ENCODE results near the gene ZNF595. TPM values are rescaled to one million over a fixed set of nuclear protein-coding genes. Genes with fewer than 3 reads are reported as not detected.
A peak's percentile ranks its signal among the peaks of the same experiment; 100 is the strongest.
"Not testable (repeated sequence)": the region's sequence is repeated elsewhere in the genome, so short reads cannot be mapped to it uniquely, and the experiment has no call there.

ZNF595 gene
- total RNA-seq, 6 experiments from 2014 or later, result 5.2 to 9.3 (median 7.0) TPM

DNA sequence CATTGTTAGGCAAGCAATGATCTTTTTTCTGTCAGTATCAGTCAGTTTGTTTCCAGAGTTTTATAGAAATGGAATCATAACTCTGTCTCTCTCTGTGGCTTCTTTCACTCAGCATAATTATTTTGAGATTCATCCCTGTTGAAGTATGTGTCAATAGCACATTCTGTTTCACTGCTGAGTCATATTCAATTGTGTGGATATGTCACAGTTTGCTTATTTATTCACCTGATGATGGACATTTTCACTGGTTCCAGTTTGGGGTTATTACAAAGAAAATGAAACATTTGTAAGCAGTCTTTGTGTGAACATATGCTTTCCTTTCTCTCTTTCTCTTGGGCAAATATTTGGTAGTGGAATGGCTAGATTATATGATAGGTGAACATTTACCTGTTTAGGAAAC is 61.0 kb downstream of the ZNF595 start:
- TF ChIP-seq, protein P1, sequence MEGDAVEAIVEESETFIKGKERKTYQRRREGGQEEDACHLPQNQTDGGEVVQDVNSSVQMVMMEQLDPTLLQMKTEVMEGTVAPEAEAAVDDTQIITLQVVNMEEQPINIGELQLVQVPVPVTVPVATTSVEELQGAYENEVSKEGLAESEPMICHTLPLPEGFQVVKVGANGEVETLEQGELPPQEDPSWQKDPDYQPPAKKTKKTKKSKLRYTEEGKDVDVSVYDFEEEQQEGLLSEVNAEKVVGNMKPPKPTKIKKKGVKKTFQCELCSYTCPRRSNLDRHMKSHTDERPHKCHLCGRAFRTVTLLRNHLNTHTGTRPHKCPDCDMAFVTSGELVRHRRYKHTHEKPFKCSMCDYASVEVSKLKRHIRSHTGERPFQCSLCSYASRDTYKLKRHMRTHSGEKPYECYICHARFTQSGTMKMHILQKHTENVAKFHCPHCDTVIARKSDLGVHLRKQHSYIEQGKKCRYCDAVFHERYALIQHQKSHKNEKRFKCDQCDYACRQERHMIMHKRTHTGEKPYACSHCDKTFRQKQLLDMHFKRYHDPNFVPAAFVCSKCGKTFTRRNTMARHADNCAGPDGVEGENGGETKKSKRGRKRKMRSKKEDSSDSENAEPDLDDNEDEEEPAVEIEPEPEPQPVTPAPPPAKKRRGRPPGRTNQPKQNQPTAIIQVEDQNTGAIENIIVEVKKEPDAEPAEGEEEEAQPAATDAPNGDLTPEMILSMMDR (IDR thresholded peaks at IDR 0.05), result no peak
- TF ChIP-seq POLR2A (IDR thresholded peaks at IDR 0.05), result no peak
- no peaks in the 10 kb centered on the region for H3K9me3 ChIP-seq
- H3K36me3 ChIP-seq, result no peaks in the 10 kb centered on the region
- intact Hi-C loops (cut with DNase I), result no loop called here
- DNase-seq, result no peak
- H3K4me1 ChIP-seq, result no peaks in the 10 kb centered on the region
- no peak overlapping the region for H3K27ac ChIP-seq
- ATAC-seq, result no peak
- H3K27me3 ChIP-seq, result no peaks in the 10 kb centered on the region
- no peak overlapping the region for H3K4me3 ChIP-seq

DNA sequence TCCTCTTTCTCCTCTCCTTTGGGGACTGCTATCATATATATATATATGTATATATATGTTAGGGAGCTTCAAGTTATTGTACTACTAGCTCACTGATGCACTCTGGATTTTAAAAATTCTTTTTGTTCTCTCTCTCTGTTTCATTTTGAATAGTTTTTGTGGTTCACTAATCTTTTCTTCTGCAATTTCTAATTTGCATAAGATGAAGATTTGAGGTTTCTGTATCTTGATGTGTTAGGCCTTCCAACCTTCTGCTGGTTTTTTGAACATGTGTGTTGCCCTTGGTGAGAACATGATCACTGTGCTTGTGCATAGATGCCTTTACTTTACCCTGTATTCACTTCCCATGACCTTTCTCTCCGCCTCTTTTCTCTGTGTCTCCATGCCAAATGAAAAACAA is 63.4 kb downstream of the ZNF595 start:
- no peak overlapping the region for H3K4me3 ChIP-seq
- no peak overlapping the region for H3K27ac ChIP-seq
- no peaks in the 10 kb centered on the region for H3K4me1 ChIP-seq
- no peak for ATAC-seq
- TF ChIP-seq POLR2A (IDR thresholded peaks at IDR 0.05), result no peak
- TF ChIP-seq, protein P1 (IDR thresholded peaks at IDR 0.05), result no peak
- H3K27me3 ChIP-seq, result no peaks in the 10 kb centered on the region
- DNase-seq, result no peak
- no peaks in the 10 kb centered on the region for H3K9me3 ChIP-seq
- no peaks in the 10 kb centered on the region for H3K36me3 ChIP-seq
- 88% methylated on average over 1 of the region's 1 CpG for WGBS (ENCODE audit: insufficient coverage, low coverage, low lambda C conversion rate, missing lambda C conversion rate)
- intact Hi-C loops (cut with DNase I), result no loop called here

DNA sequence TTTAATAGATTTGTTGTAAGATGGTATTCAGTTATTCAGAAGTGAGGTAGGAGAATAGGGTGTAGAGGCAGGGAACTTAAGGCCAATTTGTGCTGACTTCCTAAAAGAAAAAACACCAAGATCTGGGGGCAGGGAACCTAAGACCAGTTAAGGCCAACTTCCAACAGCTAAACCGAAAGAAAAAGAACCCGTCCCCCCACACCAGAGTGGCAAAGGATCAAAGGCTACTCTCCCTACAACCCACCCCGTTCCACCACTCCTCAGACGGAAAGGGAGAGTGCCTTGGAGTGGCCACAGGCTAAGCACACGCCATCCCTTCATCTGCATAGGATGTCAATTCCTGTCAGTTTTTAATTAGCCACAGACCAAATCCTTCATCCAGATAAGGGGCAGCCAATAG is 67.5 kb downstream of the ZNF595 start:
- no peaks in the 10 kb centered on the region for H3K27me3 ChIP-seq
- H3K36me3 ChIP-seq, result no peaks in the 10 kb centered on the region
- no peak overlapping the region for H3K27ac ChIP-seq
- H3K4me1 ChIP-seq, result no peaks in the 10 kb centered on the region
- no peaks in the 10 kb centered on the region for H3K9me3 ChIP-seq
- TF ChIP-seq, protein P1 (IDR thresholded peaks at IDR 0.05), result no peak
- TF ChIP-seq POLR2A (IDR thresholded peaks at IDR 0.05), result no peak
- ATAC-seq (no peak), DNase-seq (no peak)
- intact Hi-C loops (cut with DNase I), result no loop called here
- no peak overlapping the region for H3K4me3 ChIP-seq
- WGBS (ENCODE audit: insufficient coverage, low coverage, low lambda C conversion rate, missing lambda C conversion rate), result 37% methylated on average over 4 of the region's 5 CpGs

DNA sequence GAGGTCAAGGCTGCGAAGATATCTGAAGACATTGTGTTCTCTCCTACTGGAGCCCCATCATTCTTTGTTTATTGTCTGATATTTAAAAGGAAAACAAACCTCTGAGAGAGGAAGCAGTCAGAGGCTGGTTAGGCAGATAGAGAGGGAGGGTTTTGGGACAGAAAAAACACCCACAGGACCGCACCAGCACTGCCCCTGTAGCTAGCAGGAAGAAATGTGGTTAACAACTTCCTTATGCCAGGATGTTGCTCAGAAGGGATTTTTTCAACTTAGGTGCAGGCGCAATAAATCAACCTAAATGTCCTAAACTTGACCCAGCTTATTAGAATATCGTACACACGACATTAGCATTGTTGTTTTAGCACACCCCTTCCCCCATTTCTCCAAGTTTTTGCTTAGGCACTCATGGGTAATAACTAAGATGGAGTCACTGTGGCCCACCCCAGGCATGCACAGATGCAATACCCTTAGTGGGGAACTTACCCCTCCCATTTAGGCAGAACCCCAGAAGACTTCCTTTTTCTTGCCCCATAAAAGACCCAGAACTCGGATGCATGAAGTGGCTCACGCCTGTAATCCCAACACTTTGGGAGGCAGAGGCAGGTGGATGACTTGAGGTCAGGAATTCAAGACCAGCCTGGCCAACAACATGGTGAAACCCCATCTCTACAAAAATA is 68.4 kb downstream of the ZNF595 start:
- DNase-seq (no peak), ATAC-seq (peak in 2 of 4 donors; percentile 5 to 48)
- Histone ChIP-seq H3K36me3 (peaks cover 0 to under 1% (median 0%) of the 10 kb centered on the region in 4 donors), H3K4me1 (no peaks in the 10 kb centered on the region), H3K4me3 (no peak overlapping the region), H3K9me3 (no peaks in the 10 kb centered on the region), H3K27me3 (no peaks in the 10 kb centered on the region), H3K27ac (no peak overlapping the region)
- intact Hi-C loops (cut with DNase I), result no loop called here
- no peak for TF ChIP-seq POLR2A (IDR thresholded peaks at IDR 0.05)
- TF ChIP-seq, protein P1 (IDR thresholded peaks at IDR 0.05), result no peak
- WGBS (ENCODE audit: insufficient coverage, low coverage, low lambda C conversion rate, missing lambda C conversion rate), result 49% methylated on average over 6 of the region's 7 CpGs

DNA sequence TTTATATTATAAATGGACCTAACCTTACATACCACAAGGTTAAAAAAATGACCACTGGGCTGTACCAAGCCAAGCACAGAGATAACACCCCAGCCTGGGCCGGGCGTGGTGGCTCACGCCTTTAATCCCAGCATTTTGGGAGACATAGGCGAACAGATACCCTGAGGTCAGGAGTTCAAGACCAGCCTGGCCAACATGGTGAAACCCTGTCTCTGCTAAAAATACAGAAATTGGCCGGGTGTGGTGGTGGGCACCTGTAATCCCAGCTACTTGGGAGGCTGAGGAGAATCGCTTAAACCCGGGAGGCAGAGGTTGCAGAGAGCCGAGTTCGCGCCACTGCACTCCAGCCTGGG is 70.8 kb downstream of the ZNF595 start:
- Histone ChIP-seq H3K27ac (peak overlapping the region in 2 of 3 donors; percentile 68 to 70), H3K4me3 (peak overlapping the region; percentile 80 to 95 (median 86))
- H3K36me3 ChIP-seq; intact Hi-C loops (cut with DNase I); H3K4me1 ChIP-seq; H3K9me3 ChIP-seq; ATAC-seq; DNase-seq; H3K27me3 ChIP-seq: not testable (repeated sequence)
- 65% methylated on average over 7 of the region's 10 CpGs for WGBS (ENCODE audit: insufficient coverage, low coverage, low lambda C conversion rate, missing lambda C conversion rate)
